CD8-positive, alpha-beta memory T cell (primary cell): Measurements from ENCODE around the gene NOL7. TPM values are rescaled to one million over a fixed set of nuclear protein-coding genes. Genes with fewer than 3 reads are reported as not detected.

ENCODE experiments used
- CTCF ChIA-PET: fragments of 350-600 bp; sonication (Branson Sonifier 250); formaldehyde crosslinking; loops from one replicate; lab custom pipeline; 2021; ENCODE audit warnings: antibody characterized with exemption; lab: Charles Lee
- POLR2A ChIA-PET: fragments of 350-600 bp; sonication (Branson Sonifier 250); formaldehyde crosslinking; loops from one replicate; lab custom pipeline; 2021; ENCODE audit warnings: antibody characterized with exemption; lab: Charles Lee
- DNase-seq, 5 donors: peaks; one replicate each; pipeline versions ENCODE4 v3.0.0 to v3.0.0-alpha.2; 2020 to 2022; ENCODE audit warnings: mixed read lengths in 1 of 5
- H3K27ac ChIP-seq: one replicate; pipeline ENCODE4 v1.7.0; 2013; ENCODE audit warnings: low read depth, mild to moderate bottlenecking, low read length, moderate library complexity
- H3K27me3 ChIP-seq: 2 replicates; pipeline ENCODE4 v1.7.0; 2013; ENCODE audit warnings: low read length, mild to moderate bottlenecking; ENCODE audit not compliant: insufficient read depth, poor library complexity, severe bottlenecking
- H3K36me3 ChIP-seq: 2 replicates; pipeline ENCODE4 v1.7.0; 2013; ENCODE audit warnings: mild to moderate bottlenecking, low read length, moderate library complexity; ENCODE audit not compliant: insufficient read depth
- H3K4me1 ChIP-seq: 2 replicates; pipeline ENCODE4 v1.7.0; 2013; ENCODE audit warnings: mild to moderate bottlenecking, low read length, moderate library complexity; ENCODE audit not compliant: insufficient read depth
- H3K4me3 ChIP-seq: 2 replicates; pipeline ENCODE4 v1.7.0; 2013; ENCODE audit warnings: mild to moderate bottlenecking, low read length
- H3K9me3 ChIP-seq: 2 replicates; pipeline ENCODE4 v1.7.0; 2013; ENCODE audit warnings: mild to moderate bottlenecking, low read length
- H3K27ac Mint-ChIP-seq, 8 donors: one replicate each; pipeline ENCODE4 v1.8.0; 2020 to 2021; ENCODE audit warnings: mixed read lengths in 8 of 8, mild to moderate bottlenecking in 6 of 8, inconsistent platforms in 3 of 8, moderate library complexity in 3 of 8
- H3K27me3 Mint-ChIP-seq, 2 donors: one replicate each; pipeline ENCODE4 v1.8.0; 2020 to 2021; ENCODE audit warnings: mixed read lengths in 2 of 2, mild to moderate bottlenecking in 1 of 2, moderate library complexity in 1 of 2
- H3K36me3 Mint-ChIP-seq, 3 donors: one replicate each; pipeline ENCODE4 v1.8.0; 2020 to 2021; ENCODE audit warnings: mixed read lengths in 3 of 3, inconsistent platforms in 1 of 3, mild to moderate bottlenecking in 1 of 3
- H3K4me1 Mint-ChIP-seq, 3 donors: one replicate each; pipeline ENCODE4 v1.8.0; 2020 to 2021; ENCODE audit warnings: mixed read lengths in 3 of 3, inconsistent platforms in 1 of 3, mild to moderate bottlenecking in 1 of 3
- H3K4me3 Mint-ChIP-seq, 7 donors: one replicate each; pipeline ENCODE4 v1.8.0; 2020 to 2021; ENCODE audit warnings: mixed read lengths in 7 of 7, mild to moderate bottlenecking in 6 of 7, moderate library complexity in 4 of 7, inconsistent platforms in 2 of 7
- H3K9me3 Mint-ChIP-seq, 5 donors: one replicate each; pipeline ENCODE4 v1.8.0; 2020 to 2022; ENCODE audit warnings: mixed read lengths in 5 of 5, mild to moderate bottlenecking in 3 of 5, moderate library complexity in 2 of 5, inconsistent platforms in 1 of 5
- polyA plus RNA-seq: library from polyadenylated mRNA; unstranded; fragments of 300-500 nt; fragmentation: Illumina TruSeq; gene quantifications from one replicate; pipeline ENCODE4 v1.2.3, GENCODE V29; 2021
- total RNA-seq, 2 experiments: library from RNA; stranded (reverse); gene quantifications; one replicate each; pipeline ENCODE4 v1.2.3, GENCODE V29; 2021

NOL7 gene
- total and polyA plus RNA-seq, 3 experiments from 2014 or later, result 120 to 137 (median 122) TPM

DNA sequence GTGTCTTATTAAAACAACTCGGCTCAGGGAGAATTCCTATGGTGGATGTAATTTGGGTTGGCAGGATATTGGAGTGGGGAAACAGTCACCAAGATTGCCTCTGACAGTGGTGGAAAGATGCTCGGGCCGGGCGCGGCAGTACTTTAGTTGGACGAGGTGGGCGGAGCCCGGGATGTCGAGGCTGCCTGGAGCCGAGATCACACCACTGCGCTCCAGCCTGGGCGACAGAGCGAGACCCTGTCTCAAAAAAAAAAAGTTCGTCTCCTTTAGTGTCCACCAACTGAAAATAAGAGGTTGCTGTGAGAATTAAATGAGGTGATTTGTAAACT, 621 bp downstream of the NOL7 start:
- Histone ChIP-seq H3K4me3 (peak overlapping the region; percentile 92), H3K4me1 (peaks cover 24% of the 10 kb centered on the region), H3K27ac (peak overlapping the region; percentile 95), H3K27me3 (no peaks in the 10 kb centered on the region), H3K36me3 (peaks cover 36% of the 10 kb centered on the region), H3K9me3 (no peaks in the 10 kb centered on the region)
- H3K9me3 Mint-ChIP-seq, result no peaks in the 10 kb centered on the region
- peak overlapping the region; percentile 89 to 99 (median 97) for H3K4me3 Mint-ChIP-seq
- H3K27me3 Mint-ChIP-seq, result peaks cover 0 to 4% of the 10 kb centered on the region in 2 donors
- peaks cover 6 to 53% (median 8%) of the 10 kb centered on the region in 3 donors for H3K36me3 Mint-ChIP-seq
- peak in 4 of 5 donors; percentile 39 to 59 (median 43) for DNase-seq
- H3K27ac Mint-ChIP-seq, result peak overlapping the region; percentile 87 to 99 (median 96)
- ChIA-PET CTCF (interaction anchor here (0.7 to 6.7 kb wide), 35 partner anchors 9 to 287 kb away, joined by 3 to 94 read pairs (median 4); partner anchors contain the start of genes RANBP9, SIRT5 and TBC1D7), POLR2A (interaction anchor here (0.7 to 3.7 kb wide), 16 partner anchors 9 to 288 kb away, joined by 3 to 46 read pairs (median 5); partner anchors contain the start of genes RANBP9, SIRT5 and TBC1D7)
- peaks cover 33 to 51% (median 43%) of the 10 kb centered on the region in 3 donors for H3K4me1 Mint-ChIP-seq

DNA sequence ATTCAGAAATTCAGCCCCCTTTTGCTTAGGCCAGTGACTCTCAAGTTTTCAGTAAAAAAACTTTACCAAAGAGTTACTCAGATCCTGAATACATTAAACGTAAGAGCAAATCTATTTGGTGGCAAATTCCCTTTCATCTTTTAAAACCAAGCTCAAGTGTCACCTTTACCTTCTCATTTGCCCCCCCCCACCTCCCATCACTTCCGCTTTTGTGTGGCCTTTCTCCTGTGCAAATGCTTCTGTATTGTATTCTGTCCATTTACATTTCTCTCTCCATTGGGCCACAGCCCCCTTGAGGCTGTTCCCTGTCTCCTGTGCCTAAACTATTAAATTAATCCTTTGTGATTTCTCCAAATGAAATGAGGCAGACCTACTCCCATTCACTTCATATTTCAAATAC, 1.9 kb downstream of the NOL7 start:
- no peak overlapping the region for H3K4me3 ChIP-seq
- Mint-ChIP-seq H3K4me1 (peaks cover 28 to 46% (median 36%) of the 10 kb centered on the region in 3 donors), H3K27ac (peak overlapping the region in 7 of 8 donors; percentile 62 to 98 (median 84)), H3K36me3 (peaks cover 6 to 62% (median 11%) of the 10 kb centered on the region in 3 donors), H3K27me3 (peaks cover 0 to 4% of the 10 kb centered on the region in 2 donors), H3K4me3 (peak overlapping the region; percentile 42 to 97 (median 89)), H3K9me3 (no peaks in the 10 kb centered on the region)
- CTCF ChIA-PET, result interaction anchor here (1.1 to 6.7 kb wide), 3 partner anchors 44 to 145 kb away, joined by 4 to 94 read pairs (median 29); partner anchors contain the start of genes RANBP9 and SIRT5
- peaks cover 24% of the 10 kb centered on the region for H3K4me1 ChIP-seq
- no peaks in the 10 kb centered on the region for H3K9me3 ChIP-seq
- POLR2A ChIA-PET, result interaction anchor here (0.7 to 3.7 kb wide), 4 partner anchors 78 to 511 kb away, joined by 3 to 46 read pairs (median 13); partner anchors contain the start of genes RANBP9 and TBC1D7
- no peak for DNase-seq
- H3K36me3 ChIP-seq, result peaks cover 49% of the 10 kb centered on the region
- no peaks in the 10 kb centered on the region for H3K27me3 ChIP-seq
- no peak overlapping the region for H3K27ac ChIP-seq

DNA sequence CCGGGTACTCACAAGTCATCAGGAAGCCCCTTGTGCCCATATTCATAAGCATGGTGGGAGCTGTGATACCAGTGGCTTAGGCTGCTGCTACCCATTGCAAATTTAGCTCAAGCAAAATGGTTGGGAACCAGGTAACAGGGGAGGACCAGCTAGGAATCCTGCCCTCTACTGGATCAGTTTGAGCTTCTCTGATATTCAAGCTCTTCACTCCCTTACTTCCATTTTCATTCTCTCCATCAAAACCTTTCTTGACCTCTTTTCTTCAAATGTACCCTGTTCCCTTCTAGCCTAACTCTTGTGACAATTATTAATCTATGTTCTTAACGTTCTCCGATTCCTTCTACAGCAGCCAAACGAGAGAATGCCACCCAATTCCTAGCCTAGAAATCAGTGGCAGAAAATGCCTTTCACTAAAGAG, 9.7 kb downstream of the NOL7 start:
- Histone ChIP-seq H3K4me1 (no peaks in the 10 kb centered on the region), H3K27me3 (no peaks in the 10 kb centered on the region), H3K4me3 (no peak overlapping the region), H3K36me3 (peaks cover 45% of the 10 kb centered on the region), H3K27ac (no peak overlapping the region), H3K9me3 (no peaks in the 10 kb centered on the region)
- no peaks in the 10 kb centered on the region for H3K27me3 Mint-ChIP-seq
- ChIA-PET POLR2A (interaction anchor here (0.6 to 1.1 kb wide), 3 partner anchors 9 to 87 kb away, joined by 3 to 9 read pairs (median 6); partner anchors contain the start of genes NOL7 and RANBP9), CTCF (interaction anchor here (0.6 to 2.4 kb wide), 7 partner anchors 9 to 477 kb away, joined by 3 to 15 read pairs (median 4); partner anchors contain the start of genes NOL7, RANBP9 and SIRT5)
- peak in 3 of 5 donors; percentile 2 to 36 (median 20) for DNase-seq
- H3K4me3 Mint-ChIP-seq, result peak overlapping the region in 1 of 7 donors; percentile 35
- H3K36me3 Mint-ChIP-seq, result peaks cover 0 to 83% (median 30%) of the 10 kb centered on the region in 3 donors
- H3K27ac Mint-ChIP-seq, result peak overlapping the region; percentile 24 to 90 (median 80)
- H3K4me1 Mint-ChIP-seq, result peaks cover 5 to 16% (median 7%) of the 10 kb centered on the region in 3 donors
- H3K9me3 Mint-ChIP-seq, result no peaks in the 10 kb centered on the region

DNA sequence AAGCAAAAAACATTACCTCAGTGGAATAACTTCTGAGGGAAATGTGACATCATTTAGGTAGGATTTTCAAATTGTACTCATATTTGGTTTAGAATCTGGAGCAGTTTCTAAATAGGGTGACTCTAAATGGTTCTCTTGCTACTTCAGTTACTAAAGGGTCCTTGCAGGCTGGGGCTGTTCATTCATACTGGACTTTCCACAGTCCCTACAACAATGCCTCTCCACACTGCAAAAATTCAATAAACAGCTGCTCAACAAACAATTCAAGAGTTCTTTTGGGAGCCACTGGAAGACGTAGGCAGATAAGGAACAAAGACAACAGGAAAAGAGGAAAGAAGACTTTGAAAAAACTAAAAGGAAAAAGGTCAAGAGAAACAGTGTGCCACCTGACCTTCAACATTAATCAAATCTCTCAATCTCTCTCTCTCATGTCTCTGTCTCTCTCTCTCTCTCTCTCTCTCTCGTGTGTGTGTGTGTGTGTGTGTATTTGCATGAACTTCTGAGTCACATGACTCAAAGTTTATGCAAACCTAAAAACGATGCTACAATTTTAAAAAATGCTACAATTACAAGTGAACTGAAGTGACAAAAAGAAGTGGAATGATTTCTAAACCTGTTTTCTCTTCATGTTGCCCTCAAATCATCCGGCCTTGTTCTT, 14.5 kb downstream of the NOL7 start:
- CTCF ChIA-PET, result interaction anchor here (2.9 kb wide), 1 partner anchor 15 kb away, joined by 9 read pairs; the partner anchor contains the start of gene NOL7
- Mint-ChIP-seq H3K36me3 (peaks cover 0 to 79% (median 28%) of the 10 kb centered on the region in 3 donors), H3K9me3 (no peaks in the 10 kb centered on the region), H3K4me1 (peaks cover 4 to 15% (median 12%) of the 10 kb centered on the region in 3 donors), H3K27ac (peak overlapping the region in 7 of 8 donors; percentile 4 to 85 (median 52)), H3K4me3 (no peak overlapping the region), H3K27me3 (no peaks in the 10 kb centered on the region)
- no peaks in the 10 kb centered on the region for H3K9me3 ChIP-seq
- H3K4me1 ChIP-seq, result no peaks in the 10 kb centered on the region
- H3K4me3 ChIP-seq, result no peak overlapping the region
- no peak overlapping the region for H3K27ac ChIP-seq
- H3K36me3 ChIP-seq, result peaks cover 15% of the 10 kb centered on the region
- POLR2A ChIA-PET, result no interaction called here
- DNase-seq, result no peak
- H3K27me3 ChIP-seq, result no peaks in the 10 kb centered on the region

DNA sequence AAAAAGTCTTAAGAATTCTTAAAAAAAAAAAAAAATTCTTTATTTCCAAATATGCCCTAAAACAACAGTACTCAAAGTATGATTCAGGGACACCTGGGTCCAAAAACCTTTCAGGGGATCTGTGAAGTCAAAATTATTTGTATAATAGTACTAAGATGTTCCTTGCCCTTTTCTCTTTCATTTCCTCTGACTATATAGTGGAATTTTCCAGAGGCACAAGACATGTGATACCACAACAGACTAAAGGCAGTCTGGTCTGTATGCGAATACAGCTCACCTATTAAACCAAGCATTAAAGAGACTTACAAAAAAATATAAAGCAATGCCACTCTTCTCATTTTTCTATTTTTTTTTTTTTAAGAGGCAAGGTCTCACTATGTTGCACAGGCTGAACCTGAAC, 15.4 kb downstream of the NOL7 start:
- no peak overlapping the region for H3K4me3 Mint-ChIP-seq
- H3K36me3 Mint-ChIP-seq, result peaks cover 0 to 81% (median 24%) of the 10 kb centered on the region in 3 donors
- peaks cover 14% of the 10 kb centered on the region for H3K36me3 ChIP-seq

DNA sequence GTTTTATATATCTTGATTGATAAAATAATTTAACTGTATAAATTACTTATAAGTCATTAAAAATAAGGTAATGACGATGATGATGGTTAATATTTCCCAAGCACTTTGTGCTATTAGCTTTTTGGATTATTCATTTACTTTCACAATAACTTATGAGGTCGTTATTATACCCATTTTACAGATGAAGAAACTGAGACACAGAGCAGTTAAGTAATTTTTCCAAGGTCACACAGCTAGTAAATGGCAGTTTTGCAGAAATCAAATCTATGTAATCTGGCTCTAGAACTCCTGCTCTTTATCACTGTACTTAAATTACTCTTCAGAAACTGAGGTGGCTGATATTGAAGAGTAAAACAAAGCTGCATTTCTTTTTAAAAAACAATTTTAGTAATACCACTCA, 18.2 kb downstream of the NOL7 start:
- no peaks in the 10 kb centered on the region for H3K9me3 ChIP-seq
- no peaks in the 10 kb centered on the region for H3K9me3 Mint-ChIP-seq
- H3K36me3 ChIP-seq, result peaks cover 26% of the 10 kb centered on the region
- ChIA-PET CTCF (interaction anchor here (1.4 to 1.6 kb wide), 2 partner anchors 18 to 76 kb away, joined by 4 to 8 read pairs; no protein-coding TSS in a partner anchor), POLR2A (no interaction called here)
- peaks cover 12% of the 10 kb centered on the region for H3K4me1 ChIP-seq
- H3K27me3 Mint-ChIP-seq, result no peaks in the 10 kb centered on the region
- H3K27ac Mint-ChIP-seq, result no peak overlapping the region
- no peak overlapping the region for H3K4me3 ChIP-seq
- DNase-seq, result no peak
- no peak overlapping the region for H3K4me3 Mint-ChIP-seq
- no peak overlapping the region for H3K27ac ChIP-seq
- peaks cover 3 to 85% (median 25%) of the 10 kb centered on the region in 3 donors for H3K36me3 Mint-ChIP-seq
- no peaks in the 10 kb centered on the region for H3K27me3 ChIP-seq
- peaks cover 18 to 36% (median 18%) of the 10 kb centered on the region in 3 donors for H3K4me1 Mint-ChIP-seq

More for the DNA sequence above, 15.4 kb downstream of the NOL7 start:
- no peaks in the 10 kb centered on the region for H3K9me3 ChIP-seq
- no peak overlapping the region for H3K27ac Mint-ChIP-seq
- ChIA-PET CTCF (interaction anchor here (2.9 kb wide), 1 partner anchor 16 kb away, joined by 9 read pairs; the partner anchor contains the start of gene NOL7), POLR2A (interaction anchor here (0.6 kb wide), 1 partner anchor 140 kb away, joined by 5 read pairs; no protein-coding TSS in a partner anchor)
- H3K4me1 ChIP-seq, result no peaks in the 10 kb centered on the region
- no peak overlapping the region for H3K27ac ChIP-seq
- peaks cover 0 to 13% (median 11%) of the 10 kb centered on the region in 3 donors for H3K4me1 Mint-ChIP-seq
- H3K9me3 Mint-ChIP-seq, result no peaks in the 10 kb centered on the region
- no peak for DNase-seq
- H3K27me3 Mint-ChIP-seq, result no peaks in the 10 kb centered on the region
- no peaks in the 10 kb centered on the region for H3K27me3 ChIP-seq
- no peak overlapping the region for H3K4me3 ChIP-seq

DNA sequence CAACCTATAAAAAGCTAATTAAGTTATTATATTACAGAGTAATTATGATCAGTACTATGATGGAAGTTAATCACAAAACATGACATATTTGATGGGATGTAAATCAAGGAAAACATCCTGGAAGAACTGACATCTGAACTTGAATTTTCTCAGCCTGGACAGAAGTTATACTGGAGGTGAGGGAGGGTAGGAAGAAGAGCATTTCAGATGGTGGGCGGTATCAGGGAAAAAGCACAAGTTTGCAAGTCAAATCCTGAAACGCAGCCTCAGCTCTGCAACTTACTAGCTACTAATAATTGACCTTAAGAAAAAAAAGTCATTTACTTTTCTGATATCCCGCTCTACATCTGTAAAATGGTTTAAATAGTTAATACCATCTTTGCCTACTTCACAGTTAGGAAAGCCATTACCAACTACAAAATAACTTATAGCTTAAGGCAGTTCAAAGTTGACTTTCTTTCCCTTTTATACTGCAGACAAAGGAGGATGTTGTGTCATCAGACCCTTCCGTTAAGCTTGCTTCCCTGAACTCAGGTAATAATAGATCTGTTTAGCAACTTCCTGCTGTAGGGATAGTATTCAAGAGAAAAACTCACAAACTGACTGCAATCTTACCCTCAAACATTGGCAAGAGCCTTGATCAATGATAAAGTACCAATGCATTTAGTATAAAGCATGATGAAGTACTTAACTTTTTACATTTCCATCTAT, 21.0 kb downstream of the NOL7 start:
- Histone ChIP-seq H3K27me3 (no peaks in the 10 kb centered on the region), H3K36me3 (peaks cover 19% of the 10 kb centered on the region), H3K9me3 (no peaks in the 10 kb centered on the region), H3K4me1 (peaks cover 12% of the 10 kb centered on the region), H3K4me3 (no peak overlapping the region), H3K27ac (no peak overlapping the region)
- peaks cover 6 to 79% (median 21%) of the 10 kb centered on the region in 3 donors for H3K36me3 Mint-ChIP-seq
- no peak overlapping the region for H3K4me3 Mint-ChIP-seq
- POLR2A ChIA-PET, result interaction anchor here (1.4 kb wide), 1 partner anchor 76 kb away, joined by 3 read pairs; the partner anchor contains the start of gene RANBP9
- no peaks in the 10 kb centered on the region for H3K27me3 Mint-ChIP-seq
- CTCF ChIA-PET, result interaction anchor here (1.5 kb wide), 1 partner anchor 21 kb away, joined by 3 read pairs; the partner anchor contains the start of gene NOL7
- H3K9me3 Mint-ChIP-seq, result no peaks in the 10 kb centered on the region
- peaks cover 16 to 29% (median 19%) of the 10 kb centered on the region in 3 donors for H3K4me1 Mint-ChIP-seq
- no peak for DNase-seq
- H3K27ac Mint-ChIP-seq, result peak overlapping the region in 5 of 8 donors; percentile 13 to 82 (median 48)
